HG02870 (cell line): ENCODE data around the gene GORASP1.

Experiments used
- ATAC-seq: cut with Tn5 transposase; IDR thresholded peaks from one replicate; pipeline ENCODE4 v1.9.1; 2021; ENCODE audit warnings: mild to moderate bottlenecking, moderate library complexity; ENCODE audit not compliant: unreplicated experiment

Gene GORASP1

DNA sequence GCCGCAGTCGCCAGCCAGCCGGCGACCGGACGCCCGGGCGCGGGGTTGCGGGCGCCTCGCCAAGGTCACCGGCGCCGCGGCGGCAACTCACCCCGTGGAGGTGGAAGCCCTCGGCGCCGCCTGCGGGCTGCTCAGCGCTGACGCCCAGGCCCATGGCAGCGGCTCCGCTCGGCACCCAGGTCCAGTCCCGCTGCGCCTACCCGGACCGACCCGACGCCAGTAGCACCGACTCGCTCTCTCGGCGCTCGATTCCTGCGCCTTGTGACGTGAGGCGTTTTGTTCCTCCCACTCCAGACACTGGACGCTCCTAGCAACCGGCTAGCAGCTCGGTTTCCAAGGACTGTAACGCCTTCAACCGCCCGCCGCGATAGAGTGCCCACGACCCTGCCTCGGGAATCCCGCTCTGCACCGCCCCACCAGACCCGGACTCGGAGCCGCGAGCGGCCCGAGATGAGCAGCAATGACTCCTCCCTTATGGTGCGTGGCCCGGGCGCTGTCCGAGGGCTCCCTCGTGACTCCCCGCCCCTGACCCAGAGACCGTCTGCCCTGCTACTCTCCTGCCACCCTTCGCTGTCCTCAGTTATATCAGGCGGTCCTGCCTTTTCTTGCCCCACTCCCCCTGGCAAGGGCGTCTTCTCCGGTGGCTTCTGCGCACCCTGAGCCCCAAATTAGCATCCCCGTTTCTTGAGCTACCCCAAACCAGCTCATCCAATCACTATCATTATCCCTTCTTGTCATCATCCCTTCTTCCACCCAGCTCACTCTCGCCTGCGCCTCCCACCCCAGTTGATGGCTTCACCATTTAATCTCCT is at the start of gene GORASP1, which contains the start of gene TTC21A:
Gene GORASP1, minus strand, starts transcription at position 240 of the 812 bp plus-strand sequence. Its CDS starts 86 bp downstream, at position 154.
Gene TTC21A, plus strand, starts transcription at position 293 of the 812 bp plus-strand sequence. Its CDS starts 158 bp downstream, at position 451.
- peak; percentile 62 for ATAC-seq

DNA sequence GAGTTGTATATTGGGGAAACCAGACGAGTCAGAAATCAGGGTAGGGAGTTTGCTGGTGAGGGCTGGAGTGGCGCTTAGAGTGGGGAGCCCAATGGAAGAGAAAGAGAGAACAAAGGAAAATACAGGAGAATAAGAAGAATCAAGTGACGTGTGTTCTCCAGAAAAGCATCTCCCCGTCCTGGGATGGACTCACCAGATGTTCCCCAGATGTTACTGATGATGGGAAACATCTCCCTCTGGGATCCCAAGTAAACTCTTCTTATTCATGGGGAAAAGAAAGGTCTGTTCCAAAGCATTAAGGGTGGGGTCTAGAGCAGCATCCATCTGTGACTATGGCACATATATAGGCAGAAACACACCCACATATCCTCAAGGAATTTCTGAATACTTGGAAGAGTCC is 49.0 kb upstream of the GORASP1 start:
- no peak for ATAC-seq

DNA sequence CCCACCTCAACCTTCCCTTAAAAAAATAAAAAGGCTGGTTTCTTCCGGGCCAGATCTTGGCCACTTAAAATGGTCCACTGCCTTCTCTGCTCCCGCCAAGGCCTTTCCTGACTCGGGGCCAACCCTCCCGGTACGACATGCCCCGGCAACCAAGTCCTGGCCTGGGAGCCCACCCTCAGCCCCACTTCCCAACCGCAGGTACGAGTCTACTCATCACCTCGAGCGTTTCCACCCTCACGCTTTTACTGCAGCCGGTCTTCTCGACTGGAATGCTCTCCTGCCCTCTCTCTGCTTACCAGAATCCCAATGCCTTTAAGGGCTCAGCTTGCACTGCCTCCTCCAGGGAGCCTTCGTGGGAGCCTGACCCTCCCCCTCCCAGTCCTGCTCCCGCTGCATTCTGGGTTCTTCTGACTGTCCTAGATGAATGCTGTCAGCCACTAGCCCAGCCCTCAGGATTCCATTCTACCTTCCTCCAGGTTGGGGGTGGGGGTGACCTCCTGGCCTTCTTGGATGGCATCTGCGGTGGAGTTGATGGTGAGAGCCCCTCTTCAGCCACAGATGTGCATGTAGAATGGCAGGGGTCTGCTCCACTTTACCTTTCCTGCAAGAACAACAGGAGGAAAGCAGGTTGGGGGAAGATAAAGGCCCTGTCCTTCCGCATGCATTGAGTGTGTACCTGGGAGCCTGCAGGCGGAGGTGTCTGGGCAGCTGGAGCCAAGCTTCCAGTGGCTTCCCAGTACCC is 47.0 kb upstream of the GORASP1 start:
- ATAC-seq = no peak

DNA sequence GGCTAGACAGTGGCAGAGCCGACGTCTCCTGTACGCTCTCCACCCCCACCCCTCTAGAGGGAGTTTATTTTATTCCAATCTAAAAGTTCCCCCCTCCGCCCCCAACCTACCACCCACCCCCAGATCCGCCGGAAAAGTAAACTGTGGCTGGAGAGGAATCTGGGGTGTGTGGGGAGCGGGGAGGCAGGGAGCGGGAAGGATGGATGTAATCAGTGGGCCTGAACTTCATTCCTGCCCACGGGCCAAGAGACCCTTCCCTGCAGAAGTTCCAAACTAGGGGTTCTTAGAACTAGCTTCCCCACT is 46.5 kb upstream of the GORASP1 start:
- no peak for ATAC-seq

DNA sequence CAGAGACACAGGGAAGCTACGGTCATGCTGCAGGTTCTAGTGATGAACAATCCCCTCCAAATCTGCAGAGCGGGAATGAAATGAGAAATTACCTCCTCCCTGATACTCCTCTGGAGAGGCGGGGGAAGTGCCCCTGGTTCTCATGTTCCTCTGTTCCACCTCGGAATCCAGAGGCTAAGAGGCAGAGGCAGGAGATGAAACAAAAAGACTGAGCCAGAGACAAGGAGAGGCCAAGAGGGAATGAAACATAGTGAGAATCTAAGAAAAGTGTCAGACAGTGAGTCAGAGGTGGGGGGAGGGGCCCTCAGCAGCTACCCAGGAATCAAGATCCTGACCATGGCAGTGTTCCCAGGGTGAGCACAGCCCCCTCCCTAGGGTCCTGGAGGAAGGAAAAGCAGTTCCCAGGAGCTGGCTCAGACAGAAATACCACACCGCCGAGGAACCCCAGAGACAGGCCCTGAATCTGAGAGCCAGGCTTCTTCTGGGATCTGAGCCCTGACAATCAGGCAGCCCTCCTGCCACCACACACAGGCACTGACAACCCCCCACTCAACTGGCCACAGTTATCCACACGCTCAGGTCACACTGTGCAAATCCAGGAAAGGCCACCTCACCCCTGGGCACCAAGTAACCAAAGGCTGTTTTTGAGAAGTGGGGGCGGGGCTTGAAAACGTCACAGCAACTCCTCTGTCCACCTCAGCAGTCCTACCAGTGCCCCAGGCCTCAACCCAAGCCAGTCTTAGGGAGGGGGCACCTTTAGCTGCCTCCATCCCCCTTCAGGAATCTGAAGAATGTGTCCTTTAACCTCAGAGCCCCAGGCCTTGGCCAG is 43.6 kb upstream of the GORASP1 start:
- ATAC-seq = no peak

DNA sequence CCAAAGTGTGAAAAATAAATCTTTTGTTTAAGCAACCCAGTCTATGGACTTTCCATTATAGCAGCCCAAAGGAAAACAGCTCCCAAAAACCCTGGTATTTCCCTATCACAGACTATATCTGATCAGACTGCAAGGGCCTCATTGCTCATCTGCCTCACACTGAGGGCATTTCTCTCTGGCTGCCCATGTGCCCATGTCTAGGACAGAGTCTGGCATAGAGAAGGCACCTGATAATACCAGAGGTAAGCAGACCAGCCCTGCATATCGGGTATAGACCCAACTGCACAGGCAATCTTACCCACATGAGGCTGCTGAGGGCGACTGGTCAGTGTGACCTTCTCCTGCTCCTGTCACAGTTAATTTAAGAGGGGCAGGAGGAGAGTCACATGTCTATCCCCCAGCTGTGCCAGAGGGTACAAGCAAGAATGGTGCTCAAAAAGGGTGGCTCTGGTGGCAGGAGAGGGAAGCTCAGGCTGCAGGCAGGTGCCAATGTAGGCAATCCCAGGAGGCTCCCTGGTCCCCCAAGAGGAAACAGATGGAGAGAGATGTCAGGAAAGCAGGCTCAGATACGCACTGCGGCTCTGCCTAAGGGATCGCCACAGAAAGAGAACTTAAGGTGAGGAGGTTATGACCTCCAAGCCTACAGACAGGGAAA is 42.8 kb upstream of the GORASP1 start:
- ATAC-seq = no peak

DNA sequence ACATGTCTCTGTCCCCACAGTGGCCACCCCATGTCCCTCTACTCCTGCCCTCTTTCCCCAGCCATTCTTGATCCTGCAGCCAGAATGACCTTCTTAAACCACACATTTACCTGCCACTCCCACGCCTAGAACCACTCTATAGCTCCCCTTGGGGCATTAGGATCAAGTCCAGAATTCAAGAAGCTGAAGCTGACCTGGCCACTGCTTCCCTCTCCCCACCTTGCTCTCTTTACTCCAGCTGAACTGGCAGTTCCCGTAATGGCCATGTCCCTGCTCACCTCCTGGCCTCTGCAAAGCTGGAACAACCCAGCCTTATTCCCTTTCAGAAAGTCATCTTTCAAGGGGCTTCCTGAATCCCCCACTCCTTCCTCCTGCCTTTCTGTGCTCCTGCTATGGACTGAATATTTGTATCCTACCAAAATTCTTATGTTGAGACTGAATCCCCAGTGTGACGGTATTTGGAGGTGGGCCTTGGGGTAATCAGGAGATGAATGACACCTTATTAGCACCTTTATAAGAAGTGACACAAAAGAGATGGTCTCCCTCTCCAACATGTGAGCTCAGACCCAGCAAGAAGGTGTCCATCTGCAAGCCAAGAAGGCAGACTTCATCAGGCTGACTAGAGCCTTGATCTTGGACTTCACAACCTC is 42.2 kb upstream of the GORASP1 start:
- ATAC-seq = no peak

DNA sequence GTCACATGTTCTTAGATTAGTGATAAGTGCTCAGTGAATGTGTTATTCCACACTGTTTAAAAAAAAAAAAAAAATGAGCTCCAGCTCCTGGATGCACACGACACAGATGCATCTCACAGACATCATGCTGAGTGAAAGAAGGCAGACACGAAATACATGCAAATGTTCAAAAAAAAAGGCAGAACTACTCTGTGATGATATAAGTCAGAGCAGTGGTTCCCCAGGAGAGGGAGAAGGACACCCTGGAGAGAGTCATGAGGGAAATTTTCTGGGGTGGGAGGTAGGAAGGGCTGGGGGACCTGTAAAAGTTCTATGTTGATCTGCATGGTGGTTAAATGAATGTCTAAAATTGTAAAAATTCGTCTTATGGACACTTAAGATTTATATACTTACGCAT is 41.6 kb upstream of the GORASP1 start:
- peak; percentile 16 for ATAC-seq

DNA sequence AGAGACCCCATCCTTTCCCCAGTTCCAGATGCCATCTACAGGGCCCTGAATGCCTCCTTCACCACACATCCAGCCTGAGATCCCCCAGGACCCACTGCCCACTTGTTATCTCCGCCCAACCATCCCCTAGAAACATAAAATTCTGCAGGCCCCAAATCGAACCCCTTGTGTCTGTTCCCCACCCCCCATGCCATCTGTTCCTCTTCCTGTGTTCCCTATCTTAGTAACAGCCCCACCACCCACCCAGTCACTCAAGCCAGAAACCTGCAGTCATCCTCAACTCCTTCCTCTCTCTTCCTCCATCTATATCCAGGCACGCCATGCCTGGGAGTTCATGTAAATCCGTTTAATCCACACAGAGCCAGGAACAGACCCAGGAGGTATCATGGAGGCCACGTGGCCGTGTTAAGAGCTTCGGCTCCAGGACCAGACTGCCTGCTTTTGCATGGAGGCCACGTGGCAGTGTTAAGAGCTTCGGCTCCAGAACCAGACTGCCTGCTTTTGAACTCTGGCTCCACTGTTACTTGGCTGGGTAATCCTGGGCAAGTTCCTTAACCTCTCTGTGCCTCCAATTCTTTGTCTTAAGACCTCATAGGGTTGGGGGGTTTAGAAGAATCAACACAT is 41.1 kb upstream of the GORASP1 start:
- no peak for ATAC-seq

DNA sequence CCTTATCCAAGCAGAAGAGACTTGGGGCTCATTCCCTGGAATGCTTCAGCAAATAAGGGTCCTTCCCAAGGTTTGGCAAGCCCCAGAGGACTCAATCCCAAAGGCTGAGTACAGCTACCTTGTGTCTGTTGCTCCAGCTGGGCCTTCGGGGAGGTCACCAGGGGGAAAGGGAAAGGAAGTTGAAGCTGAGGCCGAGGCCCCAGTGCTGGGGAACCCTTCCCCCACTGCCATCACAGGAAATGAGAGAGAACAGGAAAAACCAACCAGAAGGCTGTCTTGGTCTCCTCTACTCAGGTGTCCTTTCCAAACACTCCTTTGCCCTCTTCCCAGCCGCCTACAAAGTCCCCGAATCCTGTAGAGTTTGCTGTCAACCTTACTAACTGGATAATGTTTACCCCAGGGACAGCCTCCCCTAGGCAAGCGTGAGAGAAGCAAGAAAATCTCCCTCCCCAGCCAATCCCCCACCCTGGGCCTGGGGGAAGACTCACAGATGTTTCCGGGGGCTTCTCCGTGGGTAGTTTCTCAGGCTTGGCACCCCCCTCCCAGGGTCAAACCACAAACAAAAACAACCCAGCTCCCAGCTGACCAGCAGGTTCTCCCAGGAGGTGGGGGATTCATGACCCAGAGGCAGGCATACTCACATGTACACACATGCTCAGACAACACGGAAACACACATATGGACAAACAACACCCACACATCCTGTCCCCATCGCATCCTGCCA is 40.4 kb upstream of the GORASP1 start:
- peak; percentile 26 for ATAC-seq

DNA sequence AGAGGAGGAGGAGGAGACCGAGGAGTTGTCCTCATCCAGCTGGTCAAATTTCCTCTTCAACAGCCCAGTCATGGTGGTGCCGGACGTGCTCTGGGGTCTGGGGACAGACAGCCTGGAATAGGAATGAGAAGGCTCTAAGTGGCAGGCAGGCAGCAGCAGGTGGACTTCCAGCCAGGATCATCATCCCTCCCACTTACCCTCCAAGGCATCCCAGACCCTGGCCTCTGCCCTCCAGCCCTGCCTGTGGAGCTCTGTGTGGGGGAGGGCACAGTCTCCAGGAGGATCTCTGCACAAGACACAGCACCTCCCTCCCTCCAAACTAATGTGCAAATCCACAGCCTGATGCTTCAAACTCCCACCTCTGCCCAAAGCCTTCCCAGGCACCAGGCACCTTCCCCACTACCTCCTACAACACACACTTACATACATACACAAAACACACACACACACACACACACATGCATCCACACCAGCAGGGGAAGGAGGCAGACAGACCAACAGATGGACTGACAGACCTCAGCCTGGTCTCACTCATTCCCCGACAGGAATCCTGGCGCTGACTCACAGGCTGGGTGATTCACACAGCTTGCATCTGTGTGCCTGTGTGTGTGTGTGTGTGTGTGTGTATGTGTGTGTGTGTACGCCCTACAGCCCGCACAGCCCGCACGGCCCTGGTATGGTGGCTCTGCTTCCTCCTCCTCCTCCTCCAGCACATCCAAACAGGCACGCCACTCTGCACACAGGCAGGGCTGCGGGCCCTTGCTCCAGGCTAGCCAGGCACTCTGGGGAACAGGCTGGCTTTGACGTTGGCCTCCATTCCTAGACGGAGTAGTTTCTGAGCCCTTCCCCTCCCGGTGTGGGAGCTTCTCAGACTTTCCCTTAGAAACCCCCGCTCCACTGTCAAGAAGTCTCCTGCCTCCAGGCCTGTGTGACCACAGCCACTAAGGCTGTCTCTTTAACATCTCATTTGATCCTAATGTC is 39.5 kb upstream of the GORASP1 start:
- ATAC-seq = peak; percentile 9

DNA sequence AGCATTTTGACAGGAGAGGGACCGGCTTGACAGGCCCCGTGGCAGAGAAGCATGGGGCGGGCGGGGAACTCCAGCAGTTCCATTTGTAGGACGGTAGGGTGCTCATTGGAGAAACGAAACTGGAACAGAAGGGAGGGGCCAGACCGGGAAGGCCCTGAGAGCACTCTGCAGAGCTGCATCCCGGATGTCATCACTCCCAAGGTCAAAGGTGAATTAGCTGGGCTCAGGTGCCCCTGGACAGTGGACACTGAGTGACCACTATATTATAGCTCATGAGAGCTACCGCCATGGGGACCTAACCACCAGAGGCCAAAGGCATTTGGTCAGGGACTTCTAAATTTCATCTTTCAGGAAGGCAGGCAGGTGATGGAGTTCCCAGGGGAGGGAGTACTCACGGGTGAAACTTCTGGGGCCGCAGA is 38.7 kb upstream of the GORASP1 start:
- no peak for ATAC-seq

DNA sequence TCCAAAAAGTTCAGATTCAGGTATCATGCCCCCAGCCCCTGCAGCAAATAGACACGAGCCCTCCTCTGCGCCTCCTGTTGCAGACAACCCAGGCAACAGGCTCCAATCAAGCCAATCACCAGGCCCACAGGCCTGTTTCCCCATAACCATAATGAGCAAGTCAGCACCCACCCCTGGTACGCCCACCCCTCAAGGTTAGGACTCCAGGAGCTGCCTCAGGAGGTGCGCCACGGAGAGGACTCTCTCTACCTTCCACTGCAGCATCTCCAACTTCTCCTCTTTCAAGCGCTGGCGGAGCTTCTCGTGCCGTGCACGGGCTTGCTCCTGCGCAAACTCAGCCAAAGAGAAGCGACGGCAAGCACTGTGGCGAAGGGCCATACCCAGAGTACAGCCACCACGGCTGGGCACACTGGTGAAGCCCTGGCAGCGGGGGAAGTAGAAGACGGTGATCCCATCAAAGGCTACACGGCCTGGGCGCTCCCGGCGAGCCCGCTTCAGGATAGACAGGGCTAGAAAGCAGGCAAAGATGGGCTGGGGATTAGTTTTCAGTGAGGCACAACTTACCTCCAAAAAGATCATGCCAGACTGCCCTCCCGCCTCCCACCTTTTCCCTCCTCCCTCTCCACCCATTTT is 37.4 kb upstream of the GORASP1 start:
- no peak for ATAC-seq

DNA sequence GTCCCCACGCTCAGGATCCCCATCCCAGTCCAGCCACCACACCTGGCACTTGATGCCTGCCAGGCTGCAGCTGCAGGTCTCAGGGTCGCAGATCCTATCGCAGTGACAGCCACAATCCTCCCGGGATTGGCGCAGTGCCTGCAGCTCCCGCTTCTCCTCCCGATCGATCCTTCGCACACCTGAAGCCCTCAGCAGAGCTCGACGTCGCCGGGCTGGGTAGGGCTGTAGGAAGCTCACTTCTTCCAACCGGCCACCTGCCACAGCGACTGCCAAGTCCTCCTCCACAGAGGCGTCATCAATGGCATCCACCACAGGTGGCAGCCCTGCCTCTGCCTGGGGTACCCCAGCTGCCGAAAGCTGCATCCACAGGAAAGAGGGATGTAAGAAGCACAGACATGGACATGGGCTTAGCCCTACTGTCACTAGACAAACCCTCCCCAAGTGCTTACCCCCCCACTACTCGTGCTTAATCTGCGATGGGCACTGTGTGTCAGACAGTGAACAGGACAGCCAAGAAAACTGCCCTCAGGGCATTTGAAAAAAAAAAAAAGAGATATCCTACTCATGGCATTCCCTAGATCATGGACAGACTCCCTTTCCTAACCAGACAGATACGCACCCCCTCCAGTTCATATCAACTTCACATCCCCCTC is 36.8 kb upstream of the GORASP1 start:
- ATAC-seq = no peak

DNA sequence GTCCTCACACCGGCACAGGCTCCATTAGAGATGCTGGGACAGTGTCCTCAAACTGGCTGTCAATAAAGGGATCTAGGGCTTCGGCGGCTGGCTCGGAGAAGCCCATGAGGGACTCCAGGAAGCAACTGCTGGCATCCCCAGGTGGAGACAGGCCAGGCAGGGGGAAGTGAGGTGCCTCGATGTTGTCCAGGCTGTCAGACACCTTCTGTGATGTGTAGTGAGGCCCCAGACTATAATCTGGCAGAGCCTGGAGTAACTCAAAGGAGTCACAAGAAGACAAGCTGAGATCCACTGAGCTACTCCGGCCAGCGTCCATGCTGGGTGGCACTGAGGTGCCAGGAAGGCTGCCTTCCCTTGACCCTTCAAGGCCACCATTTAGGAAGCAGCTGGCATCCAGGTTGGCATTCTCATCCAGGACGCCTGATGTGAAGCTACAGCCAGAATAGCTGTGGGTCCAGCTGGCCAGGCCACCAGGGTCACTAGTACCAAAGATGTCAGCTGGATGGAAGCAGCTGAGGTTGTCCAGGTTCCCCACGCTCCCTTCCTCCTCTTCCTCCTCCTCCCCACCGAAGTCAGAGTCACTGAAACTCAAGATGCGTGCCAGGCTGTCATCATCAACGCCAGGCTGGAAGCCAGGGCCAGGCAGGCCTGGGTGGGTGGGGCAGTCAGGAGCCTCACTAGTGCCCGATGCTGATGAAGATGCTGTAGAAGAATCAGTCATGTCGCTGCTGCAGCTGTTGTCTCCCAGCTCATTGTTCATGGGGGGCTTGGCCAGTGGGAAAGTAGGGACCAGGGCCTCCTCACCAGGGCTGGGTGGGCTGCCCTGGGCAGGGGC is 35.8 kb upstream of the GORASP1 start:
- ATAC-seq = no peak

DNA sequence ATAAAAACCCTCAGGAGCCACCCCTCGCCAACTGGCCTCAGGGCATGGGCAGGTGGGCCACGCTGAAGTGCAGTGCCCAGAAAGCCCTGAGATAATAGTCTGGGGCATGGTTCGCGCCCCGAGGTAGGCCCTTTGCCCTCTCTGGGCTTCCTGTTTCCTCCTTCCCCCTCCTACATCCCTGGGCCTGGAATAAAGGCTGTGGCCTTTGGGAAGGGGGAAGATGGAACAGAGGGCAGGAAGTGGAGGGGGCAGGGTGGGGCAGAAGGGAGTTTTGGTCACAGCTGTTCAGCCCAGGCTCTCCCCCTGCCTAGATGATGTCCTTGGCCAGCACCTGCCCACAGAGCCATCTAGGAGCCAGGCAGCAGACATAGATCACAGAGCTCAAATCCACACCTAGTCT is 34.6 kb upstream of the GORASP1 start:
- ATAC-seq = no peak
